K562 (cell line): ENCODE results near the gene ELAC1.

Source experiments
- ARHGAP35 ChIP-seq: fragments of 450-650 bp; IDR thresholded peaks from 2 replicates; pipeline ENCODE4 v1.6.1; 2018; ENCODE audit not compliant: partially characterized antibody
- ASH1L ChIP-seq: fragments of 450-650 bp; IDR thresholded peaks from 2 replicates; pipeline ENCODE4 v1.6.1; 2018; ENCODE audit warnings: borderline replicate concordance, mild to moderate bottlenecking, low read depth; ENCODE audit not compliant: partially characterized antibody
- IRF2 ChIP-seq: sonication (generic); formaldehyde crosslinking; IDR thresholded peaks from 2 replicates; pipeline ENCODE4 v1.8.1; 2022; ENCODE audit warnings: mild to moderate bottlenecking, missing genetic modification reagents
- MEF2A ChIP-seq: IDR thresholded peaks from 2 replicates; pipeline ENCODE4 v1.6.1; 2011; ENCODE audit warnings: low read depth, mild to moderate bottlenecking, low read length, moderate library complexity; ENCODE audit not compliant: control insufficient read depth
- POLR2A ChIP-seq: fragments of 450-650 bp; conservative IDR thresholded peaks from 2 replicates; pipeline ENCODE4 v1.6.1; 2016
- POLR2AphosphoS5 ChIP-seq: IDR thresholded peaks from 2 replicates; pipeline ENCODE4 v1.6.1; 2011; ENCODE audit warnings: mild to moderate bottlenecking, low read depth, low read length, moderate library complexity; ENCODE audit not compliant: control insufficient read depth, insufficient read depth
- POLR2G ChIP-seq: fragments of 200-400 bp; formaldehyde crosslinking; IDR thresholded peaks from 2 replicates; pipeline ENCODE4 v1.6.1; 2017; ENCODE audit warnings: low read depth, mild to moderate bottlenecking, antibody characterized with exemption, low read length, moderate library complexity
- RAD21 ChIP-seq, 2 experiments: fragments of 250-450 bp in 1 of 2; fragments of 450-650 bp in 1 of 2; sonication (Bioruptor Pico) in 1 of 2; formaldehyde crosslinking in 1 of 2; IDR thresholded peaks in 1 of 2; conservative IDR thresholded peaks in 1 of 2; 2 replicates each; pipeline versions ENCODE4 v1.4.0 to v1.8.0; 2020 to 2022; ENCODE audit warnings: mild to moderate bottlenecking in 2 of 2, moderate library complexity in 1 of 2
- TARDBP ChIP-seq: fragments of 450-650 bp; IDR thresholded peaks from 2 replicates; pipeline ENCODE4 v1.6.1; 2016
- ZNF384 ChIP-seq: IDR thresholded peaks from 2 replicates; pipeline ENCODE4 v1.6.1; 2012; ENCODE audit warnings: low read depth, low read length, improper control_type of control experiment
- TF ChIP-seq, protein P1 (sequence below): sonication (generic); formaldehyde crosslinking; IDR thresholded peaks from 2 replicates; pipeline ENCODE4 v1.8.1; 2022; ENCODE audit warnings: missing genetic modification reagents
- TF ChIP-seq, protein P2 (sequence below): conservative IDR thresholded peaks from 2 replicates; pipeline ENCODE4 v1.6.1; 2011; ENCODE audit warnings: low read depth, mild to moderate bottlenecking, low read length; ENCODE audit not compliant: control insufficient read depth
- TF ChIP-seq, protein P3 (sequence below), 3 experiments: IDR thresholded peaks in 2 of 3; conservative IDR thresholded peaks in 1 of 3; 2 replicates each; pipeline ENCODE4 v1.5.1; 2011 to 2012; ENCODE audit warnings: low read length in 3 of 3, mild to moderate bottlenecking in 3 of 3, control low read depth in 2 of 3, improper control_type of control experiment in 1 of 3, inconsistent platforms in 1 of 3, low read depth in 1 of 3, mixed read lengths in 1 of 3, moderate library complexity in 1 of 3; ENCODE audit not compliant: insufficient read depth in 2 of 3

DNA sequence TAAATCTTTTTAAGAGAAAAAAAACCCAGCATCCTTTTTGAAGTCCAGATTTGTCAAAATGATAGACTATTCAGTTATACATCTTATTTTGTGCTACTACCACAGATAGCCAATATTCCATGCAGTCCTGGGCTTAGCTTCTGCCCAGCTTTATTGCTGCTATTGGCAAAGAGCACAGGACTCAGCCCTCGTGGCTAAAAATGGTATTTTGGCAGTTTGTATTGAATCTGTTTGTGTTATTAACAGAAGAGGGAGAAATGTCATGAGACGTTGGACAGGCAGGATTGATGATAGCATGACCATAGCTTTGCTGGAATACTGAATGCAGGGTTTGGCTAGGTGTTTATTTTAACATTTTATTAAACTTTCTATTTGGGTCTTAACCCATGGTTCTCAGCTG is 19.4 kb downstream of the ELAC1 start:
- TF ChIP-seq MEF2A (no peak), ARHGAP35 (no peak), TARDBP (no peak), ASH1L (no peak), RAD21 (CRISPR knock-in tag; conservative IDR thresholded peaks at IDR 0.05 in 1 of 2, IDR thresholded peaks at IDR 0.05 in 1 of 2) (no peak), POLR2G (no peak), IRF2 (no peak), POLR2AphosphoS5 (no peak), POLR2A (no peak), ZNF384 (no peak)
- TF ChIP-seq, protein P1, sequence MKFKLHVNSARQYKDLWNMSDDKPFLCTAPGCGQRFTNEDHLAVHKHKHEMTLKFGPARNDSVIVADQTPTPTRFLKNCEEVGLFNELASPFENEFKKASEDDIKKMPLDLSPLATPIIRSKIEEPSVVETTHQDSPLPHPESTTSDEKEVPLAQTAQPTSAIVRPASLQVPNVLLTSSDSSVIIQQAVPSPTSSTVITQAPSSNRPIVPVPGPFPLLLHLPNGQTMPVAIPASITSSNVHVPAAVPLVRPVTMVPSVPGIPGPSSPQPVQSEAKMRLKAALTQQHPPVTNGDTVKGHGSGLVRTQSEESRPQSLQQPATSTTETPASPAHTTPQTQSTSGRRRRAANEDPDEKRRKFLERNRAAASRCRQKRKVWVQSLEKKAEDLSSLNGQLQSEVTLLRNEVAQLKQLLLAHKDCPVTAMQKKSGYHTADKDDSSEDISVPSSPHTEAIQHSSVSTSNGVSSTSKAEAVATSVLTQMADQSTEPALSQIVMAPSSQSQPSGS (CRISPR knock-in tag) = no peak
- TF ChIP-seq, protein P2, sequence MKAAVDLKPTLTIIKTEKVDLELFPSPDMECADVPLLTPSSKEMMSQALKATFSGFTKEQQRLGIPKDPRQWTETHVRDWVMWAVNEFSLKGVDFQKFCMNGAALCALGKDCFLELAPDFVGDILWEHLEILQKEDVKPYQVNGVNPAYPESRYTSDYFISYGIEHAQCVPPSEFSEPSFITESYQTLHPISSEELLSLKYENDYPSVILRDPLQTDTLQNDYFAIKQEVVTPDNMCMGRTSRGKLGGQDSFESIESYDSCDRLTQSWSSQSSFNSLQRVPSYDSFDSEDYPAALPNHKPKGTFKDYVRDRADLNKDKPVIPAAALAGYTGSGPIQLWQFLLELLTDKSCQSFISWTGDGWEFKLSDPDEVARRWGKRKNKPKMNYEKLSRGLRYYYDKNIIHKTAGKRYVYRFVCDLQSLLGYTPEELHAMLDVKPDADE = no peak
- TF ChIP-seq, protein P3, sequence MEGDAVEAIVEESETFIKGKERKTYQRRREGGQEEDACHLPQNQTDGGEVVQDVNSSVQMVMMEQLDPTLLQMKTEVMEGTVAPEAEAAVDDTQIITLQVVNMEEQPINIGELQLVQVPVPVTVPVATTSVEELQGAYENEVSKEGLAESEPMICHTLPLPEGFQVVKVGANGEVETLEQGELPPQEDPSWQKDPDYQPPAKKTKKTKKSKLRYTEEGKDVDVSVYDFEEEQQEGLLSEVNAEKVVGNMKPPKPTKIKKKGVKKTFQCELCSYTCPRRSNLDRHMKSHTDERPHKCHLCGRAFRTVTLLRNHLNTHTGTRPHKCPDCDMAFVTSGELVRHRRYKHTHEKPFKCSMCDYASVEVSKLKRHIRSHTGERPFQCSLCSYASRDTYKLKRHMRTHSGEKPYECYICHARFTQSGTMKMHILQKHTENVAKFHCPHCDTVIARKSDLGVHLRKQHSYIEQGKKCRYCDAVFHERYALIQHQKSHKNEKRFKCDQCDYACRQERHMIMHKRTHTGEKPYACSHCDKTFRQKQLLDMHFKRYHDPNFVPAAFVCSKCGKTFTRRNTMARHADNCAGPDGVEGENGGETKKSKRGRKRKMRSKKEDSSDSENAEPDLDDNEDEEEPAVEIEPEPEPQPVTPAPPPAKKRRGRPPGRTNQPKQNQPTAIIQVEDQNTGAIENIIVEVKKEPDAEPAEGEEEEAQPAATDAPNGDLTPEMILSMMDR (IDR thresholded peaks at IDR 0.05 in 2 of 3, conservative IDR thresholded peaks at IDR 0.05 in 1 of 3; ENCODE audit: insufficient read depth in 2 of 3, low read depth in 1 of 3, low read length in 3 of 3) = no peak
